Stomach (tissue), 9 donors: ENCODE data around the gene QRFP. TPM values are rescaled to one million over a fixed set of nuclear protein-coding genes. Genes with fewer than 3 reads are reported as not detected.

Experiments
- DNase-seq, 2 donors: peaks; one replicate each; pipeline versions ENCODE4 v3.0.0 to v3.0.0-alpha.2; 2013 to 2019
- H3K27ac ChIP-seq, 5 donors: fragments of 200-600 bp in 4 of 5; sonication (generic) in 4 of 5; one replicate each; pipeline ENCODE4 v1.5.1; 2013 to 2019; ENCODE audit warnings: mild to moderate bottlenecking in 1 of 5, moderate library complexity in 1 of 5
- H3K27me3 ChIP-seq, 3 donors: fragments of 200-600 bp; sonication (generic); one replicate each; pipeline ENCODE4 v1.5.1; 2017 to 2019; ENCODE audit warnings: mixed run types in 1 of 3
- H3K36me3 ChIP-seq, 4 donors: fragments of 200-600 bp; sonication (generic); 1 replicate in 3 of 4; 2 replicates in 1 of 4; pipeline ENCODE4 v1.5.1; 2016 to 2019
- H3K4me1 ChIP-seq, 4 donors: fragments of 200-600 bp; sonication (generic); one replicate each; pipeline ENCODE4 v1.5.1; 2016 to 2019
- H3K4me3 ChIP-seq, 4 donors: fragments of 200-600 bp; sonication (generic) in 3 of 4; one replicate each; pipeline ENCODE4 v1.5.1; 2016 to 2019; ENCODE audit warnings: mild to moderate bottlenecking in 1 of 4
- H3K9me3 ChIP-seq, 4 donors: fragments of 200-600 bp; sonication (generic); one replicate each; pipeline ENCODE4 v1.5.1; 2016 to 2019
- CTCF ChIP-seq, 7 experiments: fragments of 450-650 bp in 4 of 7; fragments of 200-600 bp in 3 of 7; sonication (generic) in 3 of 7; IDR thresholded peaks; one replicate each; pipeline ENCODE4 v1.5.1; 2016 to 2019; ENCODE audit warnings: antibody characterized with exemption in 7 of 7, control low read depth in 2 of 7, mild to moderate bottlenecking in 1 of 7
- EP300 ChIP-seq: sonication (generic); formaldehyde crosslinking; IDR thresholded peaks from one replicate; pipeline ENCODE4 v1.6.1; 2017; ENCODE audit warnings: antibody characterized with exemption
- POLR2A ChIP-seq, 4 donors: fragments of 450-650 bp; IDR thresholded peaks; one replicate each; pipeline ENCODE4 v1.6.1; 2016; ENCODE audit warnings: antibody characterized with exemption in 4 of 4, control low read depth in 2 of 4, mild to moderate bottlenecking in 1 of 4, moderate library complexity in 1 of 4
- POLR2AphosphoS5 ChIP-seq, 3 donors: sonication (generic); formaldehyde crosslinking; IDR thresholded peaks; one replicate each; pipeline ENCODE4 v1.6.1; 2016; ENCODE audit warnings: antibody characterized with exemption in 3 of 3
- WGBS, 5 donors: extraction: QIAGEN DNeasy Blood & Tissue Kit in 3 of 5; methylation state at CpG; one replicate each; pipeline versions ENCODE4 v1.1.5 to v1.1.7; 2013 to 2018; 5-methylcytosine and 5-hydroxymethylcytosine counted together
- intact Hi-C: fragments of 100-400 bp; cut with DNase I; formaldehyde crosslinking; loops from one replicate; pipeline ENCODE4 v1.15.1; 2023; ENCODE audit warnings: low total_unique reads
- polyA plus RNA-seq, 3 donors: library from polyadenylated mRNA; stranded (reverse); fragments of 200-250 nt; gene quantifications; one replicate each; pipeline ENCODE4 v1.2.3, GENCODE V29; 2013
- total RNA-seq, 5 donors: library from RNA; depleted of rRNA; stranded (reverse); fragments of >200 nt; gene quantifications; one replicate each; pipeline versions ENCODE4 v1.1.0 to v1.2.3, GENCODE V29; 2014 to 2016
- donor health status: healthy with polysubstance abuse.
- donor health status: Bipolar disorder and iron deficiency.
- donor health status: healthy.

Gene QRFP
- total and polyA plus RNA-seq, 8 donors: not detected

- H3K27ac ChIP-seq: peak overlapping the region in 1 of 5 donors; percentile 79
Observed at GRCh38 chr9:130871395-130872062, 25.1 kb downstream of the QRFP start.

GRCh38 chr9:130870491-130871381 lies 25.9 kb downstream of the QRFP start:
- no peaks in the 10 kb centered on the region for H3K9me3 ChIP-seq
- TF ChIP-seq EP300: no peak
- TF ChIP-seq CTCF (IDR thresholded peaks at IDR 0.05): no peak
- no peak for TF ChIP-seq POLR2AphosphoS5 (IDR thresholded peaks at IDR 0.05)
- TF ChIP-seq POLR2A (IDR thresholded peaks at IDR 0.05): no peak
- no peak for DNase-seq
- H3K4me3 ChIP-seq: no peak overlapping the region
- H3K36me3 ChIP-seq: peaks cover 40 to 78% (median 72%) of the 10 kb centered on the region in 4 donors
- H3K27me3 ChIP-seq: no peaks in the 10 kb centered on the region
- WGBS, 5 donors: 83 to 90% (median 85%) methylated on average over 17 of the region's 17 CpGs
- peak overlapping the region in 1 of 5 donors; percentile 79 for H3K27ac ChIP-seq
- peaks cover 27 to 91% (median 68%) of the 10 kb centered on the region in 4 donors for H3K4me1 ChIP-seq
- intact Hi-C loops: no loop called here

More at GRCh38 chr9:130871395-130872062, 25.1 kb downstream of the QRFP start:
- WGBS, 5 donors: 84 to 91% (median 89%) methylated on average over 10 of the region's 10 CpGs
- Histone ChIP-seq H3K27me3 (no peaks in the 10 kb centered on the region), H3K4me1 (peaks cover 27 to 84% (median 65%) of the 10 kb centered on the region in 4 donors), H3K36me3 (peaks cover 43 to 86% (median 78%) of the 10 kb centered on the region in 4 donors), H3K4me3 (no peak overlapping the region), H3K9me3 (no peaks in the 10 kb centered on the region)
- intact Hi-C loops: no loop called here
- TF ChIP-seq EP300 (no peak), POLR2A (IDR thresholded peaks at IDR 0.05) (no peak), POLR2AphosphoS5 (IDR thresholded peaks at IDR 0.05) (no peak), CTCF (IDR thresholded peaks at IDR 0.05) (no peak)
- DNase-seq: no peak

- peak; percentile 69 to 73 for DNase-seq
- Histone ChIP-seq H3K27me3 (no peaks in the 10 kb centered on the region), H3K4me3 (no peak overlapping the region), H3K9me3 (no peaks in the 10 kb centered on the region), H3K36me3 (peaks cover 31 to 76% (median 71%) of the 10 kb centered on the region in 4 donors), H3K27ac (peak overlapping the region in 1 of 5 donors; percentile 4), H3K4me1 (peaks cover 27 to 97% (median 65%) of the 10 kb centered on the region in 4 donors)
- intact Hi-C loops: no loop called here
- 68 to 82% (median 72%) methylated on average over 8 of the region's 8 CpGs for whole genome bisulfite sequencing, 5 donors
- TF ChIP-seq POLR2A (IDR thresholded peaks at IDR 0.05): no peak
- TF ChIP-seq POLR2AphosphoS5 (IDR thresholded peaks at IDR 0.05): no peak
- TF ChIP-seq EP300: no peak
- TF ChIP-seq CTCF (IDR thresholded peaks at IDR 0.05): no peak
Observed at GRCh38 chr9:130869250-130869649, 27.4 kb downstream of the QRFP start.

- no peak for DNase-seq
- peaks cover 27 to 98% (median 60%) of the 10 kb centered on the region in 4 donors for H3K4me1 ChIP-seq
- peaks cover 29 to 75% (median 71%) of the 10 kb centered on the region in 4 donors for H3K36me3 ChIP-seq
- 91 to 97% (median 96%) methylated on average over 3 of the region's 3 CpGs for WGBS, 5 donors
- no peak overlapping the region for H3K4me3 ChIP-seq
- TF ChIP-seq CTCF (IDR thresholded peaks at IDR 0.05) (no peak), EP300 (no peak), POLR2AphosphoS5 (IDR thresholded peaks at IDR 0.05) (no peak), POLR2A (IDR thresholded peaks at IDR 0.05) (no peak)
- no peaks in the 10 kb centered on the region for H3K9me3 ChIP-seq
- intact Hi-C loops: no loop called here
- peak overlapping the region in 1 of 5 donors; percentile 4 for H3K27ac ChIP-seq
- no peaks in the 10 kb centered on the region for H3K27me3 ChIP-seq
Observed at GRCh38 chr9:130868230-130868629, 28.4 kb downstream of the QRFP start.
